GM21447 (cell line): Measurements from ENCODE around the gene TJP2.
A peak's percentile ranks its signal among the peaks of the same experiment; 100 is the strongest.
"Not testable (repeated sequence)": the region's sequence is repeated elsewhere in the genome, so short reads cannot be mapped to it uniquely, and the experiment has no call there.

Experiments
- ATAC-seq: cut with Tn5 transposase; IDR thresholded peaks from one replicate; pipeline ENCODE4 v1.9.1; 2021; ENCODE audit not compliant: unreplicated experiment

Gene TJP2

GRCh38 chr9:69157751-69158466, 16.2 kb upstream of the TJP2 start:
- no peak for ATAC-seq

DNA sequence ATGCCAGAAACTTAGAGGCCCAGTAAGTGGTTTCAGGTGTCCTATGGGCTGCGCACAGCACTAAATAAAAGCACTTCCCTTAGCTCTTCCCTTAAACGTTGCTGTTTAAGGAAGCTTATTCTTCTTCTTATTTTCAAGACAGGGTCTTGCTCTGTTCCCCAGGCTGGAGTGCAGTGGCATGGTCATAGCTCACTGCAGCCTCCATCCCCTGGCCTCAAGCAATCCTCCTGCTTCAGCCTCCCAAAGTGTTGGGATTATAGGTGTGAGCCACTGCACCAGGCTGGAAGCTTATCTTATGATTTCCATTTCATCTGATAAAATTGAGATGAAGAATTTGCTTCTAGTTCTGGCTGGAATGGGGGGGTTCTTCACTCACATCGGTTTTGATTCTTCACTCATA, 15.6 kb upstream of the TJP2 start:
- ATAC-seq, result no peak

DNA sequence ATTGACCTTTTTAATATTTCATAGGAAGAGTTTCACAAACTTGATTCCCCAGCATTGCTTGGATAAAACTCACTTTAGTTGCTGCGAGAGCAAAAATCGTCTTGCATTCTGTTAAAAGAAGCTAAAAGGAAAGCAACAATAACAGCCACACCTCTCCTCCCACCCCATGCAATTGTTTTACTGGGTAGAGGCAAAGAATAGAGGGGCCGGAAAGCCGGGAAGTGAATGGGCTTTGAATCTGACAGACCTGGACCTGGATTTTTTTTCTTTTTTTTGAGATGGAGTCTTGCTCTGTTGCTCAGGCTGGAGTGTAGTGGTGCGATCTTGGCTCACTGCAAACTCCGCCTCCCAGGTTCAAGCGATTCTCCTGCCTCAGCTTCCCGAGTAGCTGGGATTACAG, 9.5 kb upstream of the TJP2 start:
- not testable (repeated sequence) for ATAC-seq

DNA sequence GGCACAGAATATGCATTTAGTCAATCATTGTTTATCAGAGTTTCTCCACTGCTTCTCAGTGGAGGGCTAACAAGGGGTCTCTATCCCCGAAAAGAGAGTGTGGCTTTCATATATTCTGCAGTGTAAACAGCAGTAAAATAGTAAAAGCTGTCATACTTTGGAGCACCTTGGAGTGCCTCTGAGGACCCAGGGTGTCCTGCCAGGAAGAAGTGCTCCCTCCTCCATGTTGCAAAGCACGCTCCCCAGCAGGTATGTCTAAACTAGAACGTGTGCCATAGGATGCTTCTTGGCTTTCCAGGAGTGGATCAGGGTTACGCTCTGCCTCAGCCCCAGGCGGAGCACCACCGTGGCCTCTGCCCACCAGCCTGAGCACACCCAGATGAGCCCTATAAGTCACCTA, 8.5 kb upstream of the TJP2 start:
- ATAC-seq, result no peak

GRCh38 chr9:69168709-69169217, 5.3 kb upstream of the TJP2 start:
- peak; percentile 45 for ATAC-seq

DNA sequence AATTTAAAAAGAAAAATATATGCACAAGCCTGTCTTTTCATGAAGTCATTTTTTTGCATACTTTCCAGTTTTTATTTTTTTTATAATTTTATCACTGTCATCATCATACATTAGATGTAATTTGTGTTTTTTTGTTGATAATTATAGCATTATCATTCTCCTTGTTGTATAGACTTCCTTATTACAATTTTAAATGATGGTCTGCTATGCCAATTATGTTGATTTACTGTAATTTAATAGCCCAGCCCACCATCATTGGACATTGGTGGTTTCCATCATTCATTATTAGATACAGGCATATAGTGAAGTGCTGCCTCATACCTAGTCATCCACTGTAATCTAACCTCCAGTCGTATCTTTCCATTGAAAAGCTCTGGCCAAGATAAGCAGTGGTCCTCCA, 3.8 kb upstream of the TJP2 start:
- no peak for ATAC-seq

- no peak for ATAC-seq
Measured at GRCh38 chr9:69171049-69171448, 3.0 kb upstream of the TJP2 start.

- ATAC-seq, result no peak
Measured at GRCh38 chr9:69171517-69171916, 2.6 kb upstream of the TJP2 start.

GRCh38 chr9:69172895-69173294, 1.2 kb upstream of the TJP2 start:
- no peak for ATAC-seq

- no peak for ATAC-seq
Measured at GRCh38 chr9:69173497-69173890, 583 bp upstream of the TJP2 start.

DNA sequence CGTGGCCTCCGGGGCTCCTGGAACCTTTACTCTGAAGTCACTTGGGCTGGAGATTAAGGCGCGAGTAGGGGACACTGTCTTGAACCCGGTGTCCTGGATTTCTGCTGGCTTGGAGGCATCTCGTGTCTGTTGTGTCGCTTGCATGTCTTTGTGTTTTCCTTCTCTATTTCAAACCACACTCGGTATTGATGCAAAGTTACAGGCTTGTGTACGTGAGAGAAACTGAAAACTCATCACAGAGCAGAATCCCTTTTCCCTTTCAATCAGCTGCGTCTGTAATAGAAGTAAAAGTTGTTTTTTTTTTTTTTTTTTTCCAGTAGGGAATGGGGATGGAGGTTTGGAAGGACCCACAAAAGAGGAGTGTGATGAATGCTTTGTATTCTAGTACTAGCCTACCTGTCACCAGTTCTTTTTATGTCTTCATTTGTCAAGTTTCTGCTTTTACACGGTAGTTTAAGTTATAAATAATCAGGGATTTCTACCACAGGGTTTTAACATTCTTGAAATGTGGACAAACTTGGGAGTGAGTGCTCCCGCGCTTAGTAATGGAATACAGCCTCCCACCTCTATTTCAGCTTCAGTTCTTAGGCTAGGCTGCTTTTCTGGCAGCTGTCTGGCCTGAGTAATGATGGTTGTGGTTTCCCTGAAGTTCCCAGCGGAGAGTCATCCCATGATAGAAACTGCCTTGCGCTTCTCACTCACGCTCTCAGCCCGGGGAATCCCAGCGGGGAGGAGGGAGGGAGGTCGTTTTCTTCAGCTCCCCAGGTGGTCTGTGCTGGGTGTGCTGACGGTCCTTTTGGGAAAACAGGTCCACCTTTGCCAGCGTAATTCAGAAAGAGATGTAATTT, 763 bp downstream of the TJP2 start:
- peak; percentile 59 for ATAC-seq

DNA sequence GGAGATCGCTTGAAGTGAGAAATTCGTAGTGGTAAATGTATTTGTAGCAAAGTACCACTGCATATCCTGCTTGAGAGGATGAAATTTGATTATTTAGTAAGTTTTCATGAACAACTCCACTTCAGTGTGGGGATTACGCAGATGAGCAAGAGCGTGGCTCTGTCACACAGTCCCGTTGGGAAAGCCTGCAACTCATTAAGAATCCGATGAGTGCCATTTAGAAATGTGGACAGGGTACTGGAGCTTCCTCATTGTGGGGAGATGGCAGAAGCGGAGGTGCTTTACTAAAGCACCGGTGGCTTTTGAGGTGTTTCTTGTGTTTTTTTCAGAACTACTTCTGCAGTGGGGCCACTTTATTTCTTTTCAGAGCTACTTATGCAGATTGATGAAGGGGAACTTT, 1.4 kb downstream of the TJP2 start:
- ATAC-seq, result peak; percentile 29

DNA sequence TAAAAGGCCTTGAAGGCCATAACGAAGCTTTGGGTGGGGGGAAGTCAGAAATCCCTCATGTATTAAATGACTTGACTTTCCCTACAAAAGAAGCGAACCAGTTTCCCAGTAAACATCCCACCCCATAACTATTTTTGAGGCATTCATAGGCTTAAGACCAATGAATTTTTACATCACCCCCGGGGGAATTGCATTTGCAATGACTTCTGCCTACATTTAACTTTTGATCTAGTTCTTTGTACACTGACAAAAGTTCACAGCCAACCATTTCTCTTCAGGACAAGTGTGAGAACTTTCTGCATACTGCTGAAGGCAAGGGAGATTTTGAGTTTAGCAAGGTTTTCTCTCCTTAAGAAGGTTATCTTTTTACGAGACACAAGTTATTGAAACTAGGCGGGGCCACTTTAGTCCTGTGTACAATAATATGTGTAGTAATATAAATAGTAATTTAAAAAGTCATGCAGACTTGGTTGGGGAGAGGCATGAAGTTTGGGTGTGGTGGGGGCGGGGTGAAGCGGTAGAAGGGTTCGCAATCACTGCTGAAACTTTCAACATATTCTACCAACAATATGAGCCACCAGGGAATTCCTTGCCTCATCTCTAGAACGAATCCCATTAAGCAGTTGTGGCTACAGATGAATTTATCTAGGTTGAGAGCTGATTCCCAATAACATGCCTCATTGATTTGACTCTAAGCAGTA, 2.5 kb downstream of the TJP2 start:
- no peak for ATAC-seq

GRCh38 chr9:69178583-69179011, 4.5 kb downstream of the TJP2 start:
- no peak for ATAC-seq

GRCh38 chr9:69179037-69179436, 5.0 kb downstream of the TJP2 start:
- ATAC-seq, result no peak

DNA sequence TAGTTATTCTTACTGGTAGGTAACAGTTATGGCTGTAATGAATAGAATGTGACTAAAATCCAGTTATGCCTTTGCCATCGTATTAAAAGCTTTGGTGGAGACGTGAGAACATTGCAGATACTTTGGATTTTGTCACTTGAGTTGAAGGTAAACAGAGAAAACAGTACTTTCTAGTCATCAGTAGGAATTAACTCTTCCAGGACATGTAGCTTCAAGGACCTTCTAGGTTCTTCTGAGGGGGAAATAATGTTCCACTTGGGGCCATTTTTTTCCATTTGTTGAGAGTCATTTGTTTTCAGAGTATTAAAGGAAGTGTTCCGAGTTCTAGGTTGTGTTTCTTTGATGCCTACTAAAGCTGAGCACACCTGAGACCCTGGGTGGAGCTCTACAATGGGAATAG, 6.1 kb downstream of the TJP2 start:
- no peak for ATAC-seq

- no peak for ATAC-seq
Measured at GRCh38 chr9:69180670-69181069, 6.6 kb downstream of the TJP2 start.

- ATAC-seq, result no peak
Measured at GRCh38 chr9:69181908-69182353, 7.9 kb downstream of the TJP2 start.

DNA sequence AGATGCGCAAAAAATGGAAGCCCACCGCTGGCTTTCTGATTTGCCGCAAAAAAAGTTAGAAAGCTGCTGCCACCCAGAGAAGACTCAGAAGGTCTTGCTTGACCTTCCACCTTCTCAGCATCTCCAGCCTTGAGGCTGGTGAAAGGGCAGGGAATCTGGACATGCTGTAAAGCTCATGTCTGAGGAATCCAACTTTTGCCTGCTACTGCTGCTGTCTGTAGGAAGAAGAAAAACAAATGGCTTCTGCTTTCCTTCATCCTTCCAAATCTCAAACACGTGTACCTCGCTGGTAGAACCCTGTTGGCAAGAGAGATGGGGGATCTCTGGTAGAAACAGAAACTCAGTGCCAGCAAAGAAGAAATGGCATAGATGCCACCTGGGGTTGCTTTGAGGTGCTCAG, 10.2 kb downstream of the TJP2 start:
- ATAC-seq, result no peak

DNA sequence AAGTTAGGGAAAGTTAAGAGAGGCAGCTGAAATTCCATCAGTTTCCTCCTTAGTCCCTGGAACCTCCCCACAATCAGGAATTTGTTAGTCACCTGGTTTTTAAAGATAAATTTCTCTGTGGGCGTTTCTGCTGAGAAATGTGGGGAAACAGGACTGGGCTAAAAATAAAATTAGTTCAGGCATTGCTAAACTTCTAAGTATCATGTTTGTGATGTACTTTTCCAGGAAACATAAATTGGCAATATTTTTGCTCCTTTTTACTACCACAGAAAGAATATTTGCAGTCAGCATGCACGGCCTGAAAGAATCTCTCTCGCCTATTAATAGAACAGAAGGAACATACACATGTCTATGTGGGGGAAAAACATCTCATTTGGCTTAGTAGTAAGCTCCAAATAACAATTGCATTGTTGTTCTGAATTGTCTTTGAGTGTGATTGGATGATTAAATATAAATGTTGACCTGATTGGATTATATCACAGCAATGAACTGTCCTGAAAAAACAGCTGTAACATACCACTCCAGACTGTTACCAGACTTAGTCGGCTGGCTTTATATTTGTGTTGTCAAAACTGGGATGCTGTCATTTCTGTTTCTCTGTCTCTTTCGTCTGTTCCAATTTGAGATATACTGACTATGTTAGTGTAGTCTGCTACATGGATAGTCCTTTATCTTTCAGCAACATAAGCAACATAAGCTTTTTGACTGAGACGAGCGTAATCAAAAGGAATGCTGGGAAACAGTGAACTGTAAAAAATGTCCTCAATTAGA, 12.9 kb downstream of the TJP2 start:
- no peak for ATAC-seq

- ATAC-seq, result no peak
Measured at GRCh38 chr9:69188975-69189374, 14.9 kb downstream of the TJP2 start.
